DND-41 (cell line): ENCODE data around the gene RPUSD3.

ENCODE experiments used
- CTCF ChIP-seq: IDR thresholded peaks from 2 replicates; pipeline ENCODE4 v1.5.1; 2012; ENCODE audit warnings: borderline replicate concordance, low read length, moderate library complexity, mild to moderate bottlenecking; ENCODE audit not compliant: poor library complexity, severe bottlenecking; ENCODE audit errors: extremely low read depth
- EZH2 ChIP-seq: IDR thresholded peaks from 3 replicates; pipeline ENCODE4 v1.6.1; 2012; ENCODE audit warnings: borderline replicate concordance, low read depth, mild to moderate bottlenecking, moderate library complexity, low read length, inconsistent platforms; ENCODE audit not compliant: severe bottlenecking

GRCh38 chr3:9807981-9808344, 35.8 kb downstream of the RPUSD3 start:
- TF ChIP-seq EZH2 (no peak), CTCF (no peak)
